Neural cell (in vitro differentiated cells): ENCODE results near the gene DTNBP1. TPM values are rescaled to one million over a fixed set of nuclear protein-coding genes. Genes with fewer than 3 reads are reported as not detected.

Source experiments
- H2AFZ ChIP-seq: fragments of 200-600, 300-800 bp; sonication (generic), shearing (Covaris generic); 2 replicates; pipeline ENCODE4 v1.6.0; 2014; ENCODE audit warnings: low read depth, mild to moderate bottlenecking, antibody characterized with exemption, low read length, moderate library complexity
- H3F3A ChIP-seq: fragments of 200-600 bp; shearing (Covaris generic); 2 replicates; pipeline ENCODE4 v1.6.1; 2016; ENCODE audit warnings: mild to moderate bottlenecking, moderate library complexity, mixed read lengths, antibody characterized with exemption, low read length; ENCODE audit not compliant: insufficient read depth, poor library complexity, severe bottlenecking
- H3K27ac ChIP-seq: fragments of 200-600, 300-800 bp; sonication (generic), shearing (Covaris generic); 2 replicates; pipeline ENCODE4 v1.5.1; 2014; ENCODE audit warnings: mild to moderate bottlenecking, low read length, moderate library complexity
- H3K27me3 ChIP-seq: fragments of 300-800, 200-600 bp; sonication (generic), shearing (Covaris generic); 2 replicates; pipeline ENCODE4 v1.6.0; 2014; ENCODE audit warnings: mild to moderate bottlenecking, low read depth, low read length, moderate library complexity; ENCODE audit not compliant: insufficient read depth
- H3K36me3 ChIP-seq: fragments of 300-800, 200-600 bp; sonication (generic), shearing (Covaris generic); 2 replicates; pipeline ENCODE4 v1.5.1; 2014; ENCODE audit warnings: mild to moderate bottlenecking, antibody characterized with exemption, low read length, moderate library complexity; ENCODE audit not compliant: insufficient read depth
- H3K4me2 ChIP-seq: fragments of 300-800, 200-600 bp; sonication (generic), shearing (Covaris generic); 2 replicates; pipeline ENCODE4 v1.6.0; 2014; ENCODE audit warnings: mild to moderate bottlenecking, low read length
- H3K4me3 ChIP-seq: fragments of 300-800, 200-600 bp; sonication (generic), shearing (Covaris generic); 2 replicates; pipeline ENCODE4 v1.5.1; 2014; ENCODE audit warnings: mild to moderate bottlenecking, low read length, moderate library complexity
- H3K79me2 ChIP-seq: fragments of 200-600 bp; shearing (Covaris generic); replicated peaks from 2 replicates; pipeline ENCODE4 v1.6.0; 2014; ENCODE audit warnings: mild to moderate bottlenecking, low read length, moderate library complexity; ENCODE audit not compliant: insufficient read depth
- H3K9ac ChIP-seq: fragments of 300-800, 200-600 bp; sonication (generic), shearing (Covaris generic); 2 replicates; pipeline ENCODE4 v1.6.1; 2016; ENCODE audit warnings: mild to moderate bottlenecking, low read length, mixed read lengths
- H3K9me2 ChIP-seq: fragments of 200-600 bp; shearing (Covaris generic); 2 replicates; pipeline ENCODE4 v1.6.1; 2016; ENCODE audit warnings: mild to moderate bottlenecking, low read length, mixed read lengths; ENCODE audit not compliant: insufficient read depth
- H3K9me3 ChIP-seq: fragments of 200-600, 300-800 bp; sonication (generic), shearing (Covaris generic); 2 replicates; pipeline ENCODE4 v1.6.1; 2016; ENCODE audit warnings: mild to moderate bottlenecking, mixed run types, low read length, moderate library complexity, mixed read lengths
- H4K20me1 ChIP-seq: fragments of 200-600 bp; shearing (Covaris generic); 2 replicates; pipeline ENCODE4 v1.6.1; 2016; ENCODE audit warnings: mild to moderate bottlenecking, mixed run types; ENCODE audit not compliant: insufficient read depth
- CTCF ChIP-seq: fragments of 450-650 bp; IDR thresholded peaks from 2 replicates; pipeline ENCODE4 v1.5.1; 2014; ENCODE audit warnings: antibody characterized with exemption, mild to moderate bottlenecking, moderate library complexity; ENCODE audit not compliant: poor library complexity, severe bottlenecking
- EP300 ChIP-seq: fragments of 450-650 bp; conservative IDR thresholded peaks from 2 replicates; pipeline ENCODE4 v1.6.1; 2014; ENCODE audit warnings: antibody characterized with exemption, mild to moderate bottlenecking, moderate library complexity; ENCODE audit not compliant: poor library complexity, severe bottlenecking
- EZH2 ChIP-seq: fragments of 200-600, 300-800 bp; shearing (Covaris generic), sonication (generic); IDR thresholded peaks from 2 replicates; pipeline ENCODE4 v1.6.1; 2014; ENCODE audit warnings: antibody characterized with exemption, low read length, borderline replicate concordance, mild to moderate bottlenecking; ENCODE audit not compliant: insufficient read depth, poor library complexity, severe bottlenecking
- MXI1 ChIP-seq: fragments of 450-650 bp; conservative IDR thresholded peaks from 2 replicates; pipeline ENCODE4 v1.6.1; 2014; ENCODE audit warnings: antibody characterized with exemption, mild to moderate bottlenecking; ENCODE audit not compliant: poor library complexity, severe bottlenecking
- POLR2AphosphoS5 ChIP-seq: IDR thresholded peaks from 2 replicates; pipeline ENCODE4 v1.6.1; 2012
- RAD21 ChIP-seq: fragments of 450-650 bp; conservative IDR thresholded peaks from 2 replicates; pipeline ENCODE4 v1.6.1; 2014; ENCODE audit warnings: antibody characterized with exemption, mild to moderate bottlenecking, moderate library complexity
- REST ChIP-seq: IDR thresholded peaks from 2 replicates; pipeline ENCODE4 v1.6.1; 2012; ENCODE audit warnings: borderline replicate concordance
- SMC3 ChIP-seq: fragments of 450-650 bp; conservative IDR thresholded peaks from 2 replicates; pipeline ENCODE4 v1.6.1; 2014; ENCODE audit warnings: antibody characterized with exemption, mild to moderate bottlenecking, moderate library complexity; ENCODE audit not compliant: poor library complexity
- TAF1 ChIP-seq: IDR thresholded peaks from 2 replicates; pipeline ENCODE4 v1.6.1; 2012; ENCODE audit warnings: low read depth
- polyA minus RNA-seq: library from RNA; depleted of rRNA, polyadenylated mRNA; stranded (reverse); fragments of >200 nt; gene quantifications from 2 replicates; pipeline ENCODE4 v1.2.3, GENCODE V29; 2014
- polyA plus RNA-seq: library from polyadenylated mRNA; depleted of rRNA; stranded (reverse); fragments of >200 nt; gene quantifications from 2 replicates; pipeline ENCODE4 v1.2.3, GENCODE V29; 2014

The DTNBP1 gene
- 18.9 and 22.6 TPM in 2 replicates for polyA plus RNA-seq
- polyA minus RNA-seq = 12.2 and 17.2 TPM in 2 replicates

- peak within 1 kb of the TSS; percentile 58 for H3K27ac ChIP-seq
- H3K9me3 ChIP-seq = no peaks in the 10 kb centered on the region
- no peaks in the 10 kb centered on the region for H3K36me3 ChIP-seq
- peak within 1 kb of the TSS; percentile 84 for H2AFZ ChIP-seq
- peak within 1 kb of the TSS; percentile 80 for H3K4me2 ChIP-seq
- H3K27me3 ChIP-seq = no peaks in the 10 kb centered on the region
- H3K9me2 ChIP-seq = no peaks in the 10 kb centered on the region
- TF ChIP-seq RAD21 (peak; percentile 31), POLR2AphosphoS5 (peak; percentile 73), CTCF (peak; percentile 52), EP300 (no peak), TAF1 (no peak), MXI1 (peak; percentile 61), SMC3 (peak; percentile 26), EZH2 (no peak), REST (peak; percentile 19)
- peak within 1 kb of the TSS; percentile 97 for H3K4me3 ChIP-seq
- H3K79me2 ChIP-seq = no peaks in the 10 kb centered on the region
- no peaks in the 10 kb centered on the region for H3F3A ChIP-seq
- H4K20me1 ChIP-seq = no peaks in the 10 kb centered on the region
- H3K9ac ChIP-seq = peak within 1 kb of the TSS; percentile 68
These were observed at the start of gene DTNBP1 for GRCh38 chr6:15662326-15663129. Gene DTNBP1 (minus strand): TSS chr6:15663028. CDS start chr6:15662869, 159 bp downstream.

GRCh38 chr6:15709651-15710269 lies 46.9 kb upstream of the DTNBP1 start:
- Histone ChIP-seq H4K20me1 (no peaks in the 10 kb centered on the region), H3K9ac (no peak overlapping the region), H2AFZ (no peak overlapping the region), H3K36me3 (no peaks in the 10 kb centered on the region), H3K27ac (no peak overlapping the region), H3F3A (no peaks in the 10 kb centered on the region), H3K9me3 (no peaks in the 10 kb centered on the region), H3K79me2 (no peaks in the 10 kb centered on the region), H3K27me3 (no peaks in the 10 kb centered on the region), H3K9me2 (no peaks in the 10 kb centered on the region), H3K4me2 (no peak overlapping the region), H3K4me3 (no peak overlapping the region)
- TF ChIP-seq MXI1 (no peak), RAD21 (no peak), EP300 (no peak), CTCF (no peak), POLR2AphosphoS5 (no peak), EZH2 (no peak)
